Activated CD8-positive, alpha-beta memory T cell treated with anti-CD3 and anti-CD28 coated beads, Interleukin-2, amount 50 U/mL, for 48 hours (primary cell): Measurements from ENCODE around the gene MYL3.
"Not testable (repeated sequence)": the region's sequence is repeated elsewhere in the genome, so short reads cannot be mapped to it uniquely, and the experiment has no call there.

ENCODE experiments used
- DNase-seq: peaks from one replicate; pipeline ENCODE4 v3.0.0-alpha.2; 2020

MYL3 gene

DNA sequence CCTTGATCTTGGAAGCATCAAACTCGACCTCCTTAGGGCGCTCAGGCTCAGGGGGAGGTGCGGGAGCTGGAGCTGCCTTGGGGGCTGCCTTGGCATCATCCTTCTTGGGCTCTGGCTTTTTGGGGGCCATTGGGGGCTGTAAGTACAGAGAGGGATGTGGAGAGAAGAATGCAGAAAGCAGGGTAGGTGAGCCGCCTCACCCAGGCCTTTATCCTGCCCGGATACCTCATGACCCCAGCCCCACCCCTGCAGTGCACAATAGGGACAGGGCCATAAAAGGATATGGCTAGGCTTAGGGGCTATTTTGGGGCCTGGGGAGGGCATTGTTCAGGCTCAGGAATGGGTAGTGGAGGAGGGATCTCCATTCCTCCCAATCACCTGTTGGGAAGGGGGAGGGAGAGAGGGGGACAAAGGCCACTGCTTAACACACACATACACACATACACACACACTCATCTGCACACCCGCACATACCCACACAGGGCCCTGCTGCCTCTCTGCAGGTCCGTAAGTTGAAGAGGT, at the start of gene MYL3:
MYL3 (minus strand) TSS at position 184 of the 522 bp plus-strand sequence; CDS start at position 130, 54 bp downstream.
- DNase-seq = no peak

DNA sequence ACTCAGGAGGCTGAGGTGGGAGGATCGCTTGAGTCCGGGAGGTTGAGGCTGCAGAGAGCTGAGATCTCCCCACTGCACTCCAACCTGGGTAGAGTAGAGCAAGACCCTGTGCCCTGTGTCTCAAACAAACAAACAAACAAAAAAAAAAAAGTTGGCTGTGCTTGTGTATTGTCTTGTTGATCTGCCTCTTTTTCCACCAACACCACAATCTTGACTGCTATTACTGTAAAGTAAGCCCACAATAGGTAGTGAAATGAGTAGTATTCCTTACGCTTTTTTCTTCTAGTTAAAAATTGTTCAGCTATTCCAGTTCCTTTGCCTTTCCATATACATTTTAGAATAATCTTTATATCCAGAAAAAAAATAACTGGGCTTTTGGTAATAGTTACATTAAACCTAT, 49.7 kb upstream of the MYL3 start:
- no peak for DNase-seq

DNA sequence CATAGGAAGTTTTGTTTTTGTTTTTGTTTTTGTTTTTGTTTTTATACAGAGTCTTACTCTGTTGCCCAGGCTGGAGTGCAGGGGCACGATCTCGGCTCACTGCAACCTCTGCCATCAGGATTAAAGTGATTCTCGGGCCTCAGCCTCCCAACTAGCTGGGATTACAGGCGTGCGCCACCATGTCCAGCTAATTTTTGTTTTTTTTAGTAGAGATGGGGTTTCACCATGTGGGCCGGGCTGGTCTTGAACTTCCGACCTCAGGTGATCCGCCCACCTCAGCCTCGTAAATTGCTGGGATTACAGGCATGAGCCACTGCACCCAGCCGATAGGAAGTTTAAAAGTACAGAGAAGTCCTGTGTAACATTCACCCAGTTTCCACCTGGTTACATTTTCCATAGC, 47.7 kb upstream of the MYL3 start:
- not testable (repeated sequence) for DNase-seq

DNA sequence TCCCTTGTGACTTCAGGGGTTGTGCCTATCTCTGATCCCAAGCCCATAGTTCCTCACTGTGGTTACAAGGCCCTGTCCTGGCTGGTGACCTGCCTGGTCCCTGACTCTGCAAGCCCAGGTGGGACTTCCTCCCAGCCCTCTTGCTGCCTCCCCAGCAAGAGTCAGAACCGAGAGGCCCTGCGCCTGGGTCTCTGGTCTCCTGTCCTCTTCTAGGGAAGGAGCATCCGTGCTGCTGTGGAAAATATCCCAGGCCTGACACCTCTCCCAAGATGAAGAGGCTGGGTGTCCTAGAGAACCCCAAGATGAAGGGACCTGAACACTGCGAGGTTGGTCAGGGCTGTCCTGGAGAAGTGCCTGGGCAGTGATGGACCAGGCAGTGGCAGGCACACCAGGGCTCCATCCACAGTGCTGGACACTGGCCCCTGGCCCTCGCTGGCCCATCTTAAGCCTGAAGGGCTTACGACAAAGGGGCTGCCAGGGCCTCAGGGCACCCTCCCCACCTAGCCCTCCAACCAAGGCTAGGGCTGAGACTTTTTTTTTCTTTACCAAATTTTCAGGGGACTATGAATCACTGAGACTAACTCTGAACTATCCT, 47.0 kb upstream of the MYL3 start:
- no peak for DNase-seq

DNA sequence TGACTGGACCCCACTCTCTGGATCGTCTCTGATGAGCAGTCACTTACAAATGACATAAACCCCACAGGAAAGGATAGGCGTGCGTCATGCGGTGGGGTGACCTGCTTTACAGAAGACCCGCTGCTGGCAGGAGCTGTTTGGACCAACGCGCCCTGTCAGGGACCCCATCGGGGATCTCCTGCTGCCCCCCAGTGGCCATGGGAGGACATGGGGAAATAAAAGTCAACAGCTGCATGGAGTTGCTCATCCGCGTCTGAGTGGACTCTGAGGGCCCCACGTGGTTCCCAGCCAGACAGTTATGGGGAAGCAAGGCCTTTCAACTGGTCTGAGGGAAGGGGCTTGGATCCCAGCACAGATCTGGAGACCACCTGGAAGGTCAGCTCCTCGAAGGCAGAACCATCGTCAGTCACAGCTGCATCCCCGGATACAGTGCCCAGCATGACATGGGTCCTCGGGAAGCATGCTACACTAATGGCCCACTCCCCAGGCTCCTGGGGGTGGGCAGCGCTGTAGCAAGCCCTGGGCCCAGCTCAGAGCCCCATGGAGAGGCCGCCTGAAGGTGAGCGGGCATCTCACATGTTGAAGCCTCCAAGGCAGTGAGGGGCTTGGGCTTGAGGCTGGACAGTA, 46.4 kb upstream of the MYL3 start:
- DNase-seq = peak; percentile 89

DNA sequence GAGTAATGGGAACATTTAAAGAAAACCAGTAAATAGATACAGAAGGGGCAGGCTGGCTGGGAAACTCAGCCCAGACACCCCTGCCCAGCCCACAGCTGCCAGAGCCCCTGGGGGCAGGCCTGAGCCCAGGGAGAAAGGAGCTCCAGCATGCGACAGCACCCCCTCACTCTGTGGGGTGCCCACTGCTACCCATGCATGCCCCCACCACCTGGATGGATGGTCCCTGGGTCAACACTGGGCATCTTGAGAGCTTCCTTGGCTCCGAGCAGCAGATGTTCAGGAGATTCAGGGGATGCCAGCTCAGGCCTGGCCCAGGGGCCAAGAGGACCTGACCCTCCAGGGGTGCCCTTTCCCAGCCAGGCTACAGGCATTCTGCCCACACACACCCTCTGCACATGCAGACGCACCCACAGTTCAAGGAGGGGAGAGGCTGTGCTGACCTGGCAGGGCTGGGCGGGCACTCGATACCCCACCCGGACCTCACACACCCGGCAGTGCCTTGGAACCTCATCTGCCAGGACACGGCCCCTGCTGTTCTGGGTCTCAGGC, 45.8 kb upstream of the MYL3 start:
- DNase-seq = no peak

DNA sequence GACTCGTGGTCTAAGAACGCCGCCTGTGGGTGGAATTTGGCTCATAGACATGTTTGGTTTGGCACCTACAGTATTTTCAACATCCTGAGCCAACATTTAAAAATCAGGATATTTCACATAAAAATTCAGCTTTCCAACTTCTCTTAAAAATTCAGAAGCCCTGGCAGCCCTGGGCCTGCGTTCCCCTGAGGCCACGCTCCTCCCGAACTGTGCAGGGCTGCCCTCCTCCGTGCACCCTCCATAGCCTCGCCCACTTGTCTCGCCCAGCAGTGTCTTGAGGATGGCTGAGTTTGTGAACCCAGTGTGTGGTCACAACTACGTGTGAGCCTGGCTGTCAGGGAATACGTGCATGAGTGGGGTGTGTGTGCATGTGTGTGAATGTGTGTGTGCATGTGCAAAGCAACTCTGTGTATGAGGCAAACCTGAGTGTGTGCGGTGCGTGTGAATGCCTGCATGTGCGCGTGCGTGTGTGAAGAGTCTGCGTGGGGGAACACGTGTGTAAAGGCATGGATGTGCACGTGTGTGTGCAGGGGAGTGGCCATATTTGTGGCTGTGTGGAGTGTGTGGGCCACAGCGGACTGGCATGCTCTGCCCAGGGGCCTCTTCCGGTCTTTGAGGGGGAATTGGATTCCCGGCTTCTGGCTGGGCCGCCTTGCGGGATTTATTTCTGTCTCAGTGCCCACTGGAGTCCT, 45.2 kb upstream of the MYL3 start:
- no peak for DNase-seq

DNA sequence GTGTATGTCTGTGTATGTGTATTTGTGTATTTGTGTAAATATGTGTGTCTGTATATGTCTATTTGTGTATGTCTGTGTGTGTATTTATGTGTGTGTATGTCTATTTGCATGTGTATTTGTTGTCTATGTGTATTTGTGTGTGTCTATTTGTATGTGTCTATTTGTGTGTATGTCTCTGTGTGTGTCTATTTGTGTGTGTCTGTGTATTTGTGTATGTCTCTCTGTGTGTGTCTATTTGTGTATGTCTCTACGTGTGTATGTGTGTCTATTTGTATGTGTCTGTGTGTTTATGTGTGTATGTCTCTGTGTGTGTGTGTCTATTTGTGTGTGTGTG, 44.7 kb upstream of the MYL3 start:
- DNase-seq = no peak

DNA sequence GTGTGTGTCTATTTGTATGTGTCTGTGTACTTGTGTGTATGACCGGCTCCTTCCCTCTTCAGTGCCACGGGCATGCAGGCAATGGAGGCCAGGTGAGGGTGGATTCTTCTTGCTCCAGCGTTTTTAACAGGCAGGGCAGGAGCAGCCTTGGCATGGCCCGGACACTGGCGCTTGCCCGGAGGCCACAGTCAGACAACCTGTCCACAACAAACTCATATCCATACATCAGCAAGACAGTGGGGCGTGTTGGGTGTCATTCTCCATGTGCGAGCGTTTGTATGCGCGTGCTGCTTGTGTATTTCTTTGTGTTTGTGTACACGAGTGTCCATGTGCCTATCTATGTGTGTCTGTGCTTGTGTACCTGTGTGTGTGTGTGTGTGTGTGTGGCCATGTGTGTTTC, 44.0 kb upstream of the MYL3 start:
- DNase-seq = no peak

DNA sequence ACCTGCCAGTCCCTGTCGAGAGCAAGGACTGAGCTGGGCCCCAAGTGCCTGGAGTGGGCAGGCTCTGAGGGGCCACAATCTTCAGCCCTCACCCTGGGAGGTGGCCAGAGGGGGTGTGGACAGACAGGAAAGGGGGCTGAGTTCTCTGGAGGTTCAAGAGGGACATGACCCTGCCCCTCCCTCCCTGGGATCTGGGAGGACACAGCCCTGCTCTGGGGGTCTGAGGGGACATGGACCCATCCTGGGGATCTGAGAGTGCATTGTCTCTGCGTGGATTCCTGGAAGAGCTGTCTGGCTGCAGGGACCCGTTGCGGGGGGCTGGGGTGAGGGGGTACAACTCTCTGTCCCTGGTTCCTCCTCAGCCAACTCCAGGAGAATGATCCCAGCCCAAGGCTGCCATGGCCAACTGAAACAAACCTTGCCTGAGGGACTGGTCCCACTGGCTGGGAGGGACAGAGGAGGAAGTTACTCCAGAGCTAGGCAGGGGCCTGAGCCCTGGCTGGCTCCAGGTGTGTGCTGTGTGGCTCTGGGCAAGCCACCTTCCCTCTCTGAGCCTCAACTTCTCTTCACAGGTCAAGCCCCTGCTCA, 43.3 kb upstream of the MYL3 start:
- DNase-seq = no peak

DNA sequence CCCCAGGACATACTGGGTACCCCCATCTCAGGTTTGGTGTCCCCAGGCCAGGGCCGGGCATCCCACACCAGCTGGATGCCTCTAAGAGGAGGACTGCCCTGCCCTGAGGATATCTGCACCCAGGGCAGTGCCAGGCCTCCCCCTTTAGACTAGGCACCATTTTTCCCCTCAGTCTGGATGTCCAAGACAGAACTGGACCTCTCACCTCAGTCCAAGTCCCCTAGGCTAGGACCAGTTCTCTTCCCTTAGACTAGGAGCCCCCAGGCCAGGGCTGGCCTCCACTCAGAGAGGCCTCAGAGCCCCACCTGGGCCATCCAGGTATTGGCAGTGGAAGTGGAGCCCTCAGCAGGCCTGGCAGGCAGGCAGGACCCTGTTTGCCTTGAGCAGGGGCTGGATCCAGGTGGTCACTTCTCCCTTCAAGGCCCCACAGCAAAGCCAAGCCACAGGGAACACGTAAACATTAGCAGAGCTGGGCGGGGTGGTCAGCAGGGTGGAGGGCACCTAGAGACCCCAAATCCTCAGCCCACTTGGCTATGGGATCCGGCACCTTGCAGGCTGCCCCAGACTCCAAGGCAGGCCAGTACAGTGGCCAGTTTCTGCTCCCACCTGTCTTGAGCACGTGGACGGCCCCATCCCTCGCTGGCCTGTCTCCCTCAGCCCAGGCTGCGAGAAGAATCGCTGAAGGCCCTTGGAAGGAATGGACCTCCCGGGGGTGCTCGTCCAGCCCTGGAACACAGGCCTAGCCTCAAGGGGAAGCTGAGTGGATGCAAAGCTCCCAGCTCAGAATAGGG, 42.6 kb upstream of the MYL3 start:
- no peak for DNase-seq

DNA sequence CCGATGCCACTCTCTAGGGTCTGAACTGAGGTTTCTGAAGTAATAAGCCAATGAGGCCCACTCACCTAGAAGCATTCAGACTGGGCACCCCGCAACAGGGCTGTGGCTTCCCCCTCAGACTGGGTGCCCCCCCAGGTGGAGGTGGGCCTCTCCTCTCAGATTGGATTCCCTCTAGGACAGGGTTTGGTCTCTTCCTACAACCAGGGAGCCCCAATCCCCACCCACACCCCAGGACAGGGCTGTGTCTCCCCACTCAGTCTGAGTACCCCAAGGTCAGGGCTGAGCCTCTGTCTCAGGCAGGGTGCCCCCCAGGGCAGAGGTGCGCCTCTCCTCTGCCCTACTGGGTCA, 41.9 kb upstream of the MYL3 start:
- DNase-seq = no peak

DNA sequence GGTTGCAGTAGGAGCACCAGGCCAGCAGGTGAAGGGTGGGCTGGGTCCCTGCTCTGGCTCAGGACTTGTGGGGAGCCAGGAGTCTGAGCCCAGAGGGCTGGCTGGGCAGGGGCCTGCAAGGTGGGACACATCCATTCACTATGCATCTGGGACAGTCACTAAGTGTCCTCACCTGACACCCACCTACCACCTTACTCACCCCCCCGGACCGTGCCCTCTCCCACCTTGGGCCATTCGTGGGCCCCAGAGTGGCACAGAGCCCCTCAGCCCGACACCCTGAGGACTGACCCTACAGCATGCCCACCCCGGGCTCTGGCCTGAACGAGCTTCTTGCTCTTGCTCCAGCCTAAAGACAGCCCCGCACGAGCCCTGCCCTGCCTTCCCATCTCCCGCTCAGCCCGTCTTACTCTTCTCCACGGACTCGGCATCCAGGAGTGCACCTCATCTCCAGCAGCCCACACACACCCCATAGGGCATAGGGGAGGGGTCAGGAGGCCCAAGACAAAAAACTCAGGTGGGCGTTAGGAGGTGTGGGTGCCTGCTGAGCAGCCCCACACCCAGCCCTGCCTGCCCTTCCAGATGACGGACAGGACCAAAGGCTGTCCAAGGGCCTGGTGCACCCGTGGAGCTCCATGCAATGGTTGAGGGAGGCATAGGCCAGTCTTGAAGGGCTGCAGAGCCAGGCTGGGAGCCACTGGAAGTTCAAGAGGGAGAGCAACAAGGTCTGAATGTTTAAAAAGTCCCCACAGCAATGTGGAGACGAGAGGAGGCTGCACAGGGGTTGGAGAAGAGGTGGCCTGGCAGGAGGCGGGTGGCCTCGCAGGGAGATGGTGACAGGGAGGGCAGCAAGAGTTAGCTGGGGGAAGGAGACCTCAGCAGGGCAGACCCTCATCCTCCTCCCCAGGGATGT, 41.3 kb upstream of the MYL3 start:
- DNase-seq = no peak

DNA sequence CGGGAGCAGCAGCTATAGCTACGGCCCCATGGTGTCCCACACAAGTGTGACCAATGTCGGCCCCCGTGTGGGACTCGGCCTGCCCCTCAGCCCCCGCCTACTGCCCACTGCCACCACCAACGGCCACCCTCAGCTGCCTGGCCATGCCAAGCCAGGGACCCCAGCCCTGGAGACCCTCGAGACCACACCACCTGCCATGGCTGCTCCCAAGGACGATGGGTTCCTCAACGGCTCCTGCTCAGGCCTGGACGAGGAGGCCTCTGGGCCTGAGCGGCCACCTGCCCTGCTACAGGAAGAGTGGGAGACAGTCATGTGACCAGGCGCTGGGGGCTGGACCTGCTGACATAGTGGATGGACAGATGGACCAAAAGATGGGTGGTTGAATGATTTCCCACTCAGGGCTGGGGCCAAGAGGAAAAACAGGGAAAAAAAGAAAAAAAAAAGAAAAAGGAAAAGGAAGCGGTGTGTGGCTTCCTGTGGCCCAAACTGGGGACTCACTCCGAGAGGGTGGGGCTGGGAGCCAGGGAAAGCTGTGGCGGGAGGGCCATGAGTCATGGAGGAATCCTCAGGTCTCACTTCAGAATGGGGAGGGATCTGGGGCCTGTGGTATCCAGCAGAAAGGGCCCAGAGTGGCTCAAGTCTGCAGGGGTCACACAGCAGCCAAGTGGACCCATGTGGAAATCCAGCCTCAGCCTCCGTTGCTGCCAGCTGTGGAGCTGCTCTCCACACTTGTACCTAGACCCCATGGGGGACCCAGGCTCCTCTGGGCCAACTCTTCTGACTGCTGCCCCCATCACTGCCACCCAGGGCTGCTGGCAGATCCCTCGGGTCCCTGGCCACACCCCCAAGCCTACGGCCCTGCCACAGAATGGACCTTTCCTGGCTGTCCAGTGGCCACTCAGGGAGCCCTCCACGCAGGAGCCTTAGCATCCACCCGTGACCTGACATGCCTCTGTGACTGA, 40.4 kb upstream of the MYL3 start:
- DNase-seq = no peak

DNA sequence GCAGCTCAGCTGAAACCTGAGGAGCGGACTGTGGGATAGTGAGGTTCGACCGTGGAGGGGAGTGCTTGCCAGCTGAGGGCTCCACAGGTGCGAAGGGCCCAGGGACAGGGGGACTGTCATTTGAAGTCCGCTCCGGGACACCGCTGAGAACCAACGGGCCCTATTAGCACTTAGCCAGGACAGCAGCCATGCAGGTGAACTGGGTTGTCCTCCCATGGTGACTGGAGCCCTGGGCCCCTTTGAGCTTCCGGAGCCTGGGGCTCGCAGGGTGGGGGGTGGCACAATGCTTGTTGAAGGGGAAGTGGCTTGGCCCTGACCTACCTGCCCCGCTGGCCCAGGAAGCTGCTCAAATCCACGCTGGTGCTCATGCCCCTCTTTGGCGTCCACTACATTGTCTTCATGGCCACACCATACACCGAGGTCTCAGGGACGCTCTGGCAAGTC, 39.0 kb upstream of the MYL3 start:
- no peak for DNase-seq

DNA sequence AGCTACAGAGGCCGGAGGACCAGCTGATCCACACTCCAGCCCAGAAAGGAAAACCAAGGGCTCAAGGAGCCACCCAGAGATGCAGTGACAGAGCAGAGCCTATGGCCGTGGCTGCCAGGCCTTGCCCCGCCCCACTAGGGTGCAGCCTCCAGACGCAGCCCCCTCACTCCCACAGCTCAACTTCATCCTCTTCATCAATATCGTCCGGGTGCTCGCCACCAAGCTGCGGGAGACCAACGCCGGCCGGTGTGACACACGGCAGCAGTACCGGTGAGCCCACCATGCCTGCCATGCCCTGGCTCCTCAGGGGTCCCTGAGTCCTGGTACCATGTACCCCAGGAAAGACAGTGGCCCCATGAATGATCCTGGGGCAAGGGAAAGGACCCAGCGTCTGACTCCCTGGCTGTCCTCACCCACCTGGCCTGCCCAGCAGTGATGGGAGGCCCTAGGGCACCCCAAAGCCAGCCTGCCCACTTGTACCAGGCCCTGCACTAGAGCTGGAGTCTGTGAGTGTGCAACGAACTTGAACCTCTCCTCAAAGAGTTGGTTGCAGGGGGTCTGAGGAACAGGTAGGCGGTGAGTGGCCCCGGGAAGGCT, 38.4 kb upstream of the MYL3 start:
- DNase-seq = no peak

DNA sequence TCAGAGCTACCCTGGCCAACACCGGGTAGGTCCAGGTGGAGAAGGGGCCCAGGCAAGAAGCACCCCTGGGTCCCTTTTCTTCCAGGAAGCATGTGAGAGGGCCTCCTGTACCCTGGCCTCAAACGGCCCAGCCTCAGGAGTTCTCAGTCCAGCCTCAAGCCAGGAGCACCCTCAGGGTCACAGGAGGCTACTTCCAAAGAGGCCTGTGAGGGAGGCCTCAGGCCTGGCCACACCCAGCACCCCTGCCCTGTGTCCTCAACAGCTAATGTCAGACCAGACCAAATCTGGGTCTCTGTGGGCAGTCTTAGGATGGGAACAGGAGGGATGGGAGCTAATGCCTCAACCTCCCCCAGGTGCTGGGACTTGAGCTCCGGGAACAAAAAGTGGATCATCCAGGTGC, 37.8 kb upstream of the MYL3 start:
- no peak for DNase-seq

DNA sequence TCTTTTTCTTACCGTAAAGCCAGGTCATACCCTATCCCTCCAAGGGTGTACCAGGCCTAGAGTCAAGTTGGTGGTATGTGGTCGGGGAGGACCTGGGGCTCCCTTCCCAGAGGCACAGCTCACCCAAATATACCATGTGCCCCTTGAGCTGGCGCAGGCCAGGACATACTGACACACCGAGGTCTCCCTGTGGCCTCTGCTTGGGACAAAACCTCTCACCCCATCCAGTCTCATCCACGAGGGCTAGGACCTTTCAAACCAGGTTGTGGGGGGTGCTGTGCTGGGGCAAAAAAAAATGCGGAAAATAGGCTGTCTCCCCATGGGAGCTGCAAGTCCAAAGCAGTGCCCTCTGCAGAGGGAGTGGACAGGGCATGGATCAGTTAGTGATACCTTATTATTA, 37.1 kb upstream of the MYL3 start:
- no peak for DNase-seq

DNA sequence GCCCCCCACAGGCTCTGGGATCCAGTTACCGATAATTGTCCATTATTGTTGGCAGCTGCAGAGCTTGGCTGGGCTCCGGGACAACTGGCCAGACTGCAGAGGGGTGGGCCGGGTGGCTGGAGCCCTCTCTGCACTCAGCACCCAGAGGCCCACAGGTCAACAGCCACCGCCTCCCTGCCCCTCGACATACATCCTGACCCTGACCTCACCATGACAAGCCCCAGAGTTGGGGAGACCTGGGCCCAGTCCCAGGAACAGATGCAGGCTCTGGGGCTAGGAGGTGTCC, 36.7 kb upstream of the MYL3 start:
- no peak for DNase-seq
